CD4-positive, alpha-beta memory T cell (primary cell): ENCODE results near the gene ZBTB7A. TPM values are rescaled to one million over a fixed set of nuclear protein-coding genes. Genes with fewer than 3 reads are reported as not detected.

Experiments
- CTCF ChIA-PET: fragments of 350-600 bp; sonication (Branson Sonifier 250); formaldehyde crosslinking; loops from one replicate; lab custom pipeline; 2021; ENCODE audit warnings: inconsistent platforms; ENCODE audit not compliant: partially characterized antibody; lab: Charles Lee
- POLR2A ChIA-PET: fragments of 350-600 bp; sonication (Branson Sonifier 250); formaldehyde crosslinking; loops from one replicate; lab custom pipeline; 2021; ENCODE audit not compliant: partially characterized antibody; lab: Charles Lee
- DNase-seq, 5 donors: peaks; one replicate each; pipeline versions ENCODE4 v3.0.0 to v3.0.0-alpha.2; 2020 to 2022; ENCODE audit warnings: mixed read lengths in 1 of 5
- H3K27ac ChIP-seq: one replicate; pipeline ENCODE4 v1.7.0; 2013; ENCODE audit warnings: low read depth, low read length
- H3K27me3 ChIP-seq: 2 replicates; pipeline ENCODE4 v1.7.0; 2013; ENCODE audit warnings: mild to moderate bottlenecking, low read length, moderate library complexity; ENCODE audit not compliant: insufficient read depth
- H3K36me3 ChIP-seq: 2 replicates; pipeline ENCODE4 v1.7.0; 2013; ENCODE audit warnings: mild to moderate bottlenecking, low read length, moderate library complexity; ENCODE audit not compliant: insufficient read depth
- H3K4me1 ChIP-seq: 2 replicates; pipeline ENCODE4 v1.7.0; 2013; ENCODE audit warnings: mild to moderate bottlenecking, low read length, moderate library complexity; ENCODE audit not compliant: insufficient read depth
- H3K4me3 ChIP-seq, 2 donors: one replicate each; pipeline ENCODE4 v1.7.0; 2013; ENCODE audit warnings: low read length in 2 of 2, mild to moderate bottlenecking in 1 of 2
- H3K9me3 ChIP-seq, 2 donors: one replicate each; pipeline ENCODE4 v1.7.0; 2013; ENCODE audit warnings: low read length in 2 of 2, control low read depth in 1 of 2; ENCODE audit not compliant: control insufficient read depth in 1 of 2
- H3K27ac Mint-ChIP-seq, 7 donors: one replicate each; pipeline ENCODE4 v1.8.0; 2020 to 2021; ENCODE audit warnings: mixed read lengths in 7 of 7, mild to moderate bottlenecking in 6 of 7, inconsistent platforms in 3 of 7, moderate library complexity in 3 of 7
- H3K27me3 Mint-ChIP-seq, 2 donors: one replicate each; pipeline ENCODE4 v1.8.0; 2020 to 2021; ENCODE audit warnings: mixed read lengths in 2 of 2
- H3K36me3 Mint-ChIP-seq, 2 donors: one replicate each; pipeline ENCODE4 v1.8.0; 2020 to 2021; ENCODE audit warnings: mixed read lengths in 2 of 2, inconsistent platforms in 1 of 2, mild to moderate bottlenecking in 1 of 2
- H3K4me1 Mint-ChIP-seq, 4 donors: one replicate each; pipeline ENCODE4 v1.8.0; 2020 to 2021; ENCODE audit warnings: mixed read lengths in 4 of 4, mild to moderate bottlenecking in 1 of 4
- H3K4me3 Mint-ChIP-seq, 8 donors: one replicate each; pipeline ENCODE4 v1.8.0; 2020 to 2021; ENCODE audit warnings: mixed read lengths in 8 of 8, mild to moderate bottlenecking in 7 of 8, moderate library complexity in 6 of 8, inconsistent platforms in 3 of 8
- H3K9me3 Mint-ChIP-seq, 8 donors: one replicate each; pipeline ENCODE4 v1.8.0; 2020 to 2021; ENCODE audit warnings: mixed read lengths in 8 of 8, mild to moderate bottlenecking in 5 of 8, inconsistent platforms in 3 of 8, moderate library complexity in 1 of 8
- intact Hi-C: fragments of 100-400 bp; cut with micrococcal nuclease; formaldehyde crosslinking; loops from one replicate; pipeline ENCODE4 v1.15.1; 2023
- polyA plus RNA-seq, 2 donors: library from polyadenylated mRNA; unstranded; fragments of 300-500 nt; fragmentation: Illumina TruSeq; gene quantifications; one replicate each; pipeline ENCODE4 v1.2.3, GENCODE V29; 2021
- total RNA-seq, 2 experiments: library from RNA; stranded (reverse); gene quantifications; one replicate each; pipeline ENCODE4 v1.2.3, GENCODE V29; 2021

ZBTB7A gene
- total and polyA plus RNA-seq, 4 experiments from 2014 or later: 9.6 to 57.7 (median 52.6) TPM

DNA sequence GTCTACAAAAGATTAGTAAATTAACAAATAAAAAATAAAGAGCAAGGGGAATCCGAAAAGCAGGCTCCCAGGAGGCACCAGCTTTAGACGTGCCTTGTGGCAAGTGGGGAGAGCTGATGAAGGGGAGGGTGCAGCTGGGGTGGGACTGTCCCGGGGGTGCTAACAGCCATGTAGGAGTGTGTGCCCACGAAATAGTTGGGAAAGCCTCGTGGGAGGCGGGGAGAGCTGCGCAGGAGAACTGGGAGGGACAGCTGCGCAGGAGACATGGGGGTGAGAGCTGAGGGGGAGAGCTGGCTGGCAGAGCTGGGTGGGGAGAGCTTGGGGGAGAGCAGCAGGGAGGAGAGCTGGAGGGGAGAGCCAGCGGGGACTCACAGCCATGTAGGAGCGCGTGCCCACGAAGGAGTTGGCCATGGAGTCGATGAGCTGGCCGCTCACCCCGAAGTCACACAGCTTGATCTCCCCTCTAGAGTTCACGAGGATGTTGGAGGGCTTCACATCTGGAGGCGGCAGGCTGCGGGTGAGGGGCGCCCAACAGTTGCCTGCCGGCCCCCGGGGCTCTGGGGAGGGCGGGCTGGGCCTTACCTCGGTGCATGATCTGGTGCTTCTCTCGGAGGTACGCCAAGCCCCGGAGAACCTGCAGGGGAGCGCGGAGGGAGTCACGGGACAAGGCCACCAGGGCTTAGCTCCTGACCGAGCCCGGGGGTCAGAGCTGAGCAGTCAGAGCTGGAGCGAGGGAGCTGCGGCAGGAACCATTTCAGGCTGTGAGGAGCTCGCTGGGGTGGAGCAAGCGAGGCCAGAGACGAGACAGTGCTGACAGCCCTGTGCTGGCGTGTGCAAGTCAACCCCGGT, 34.2 kb upstream of the ZBTB7A start:
- H3K9me3 Mint-ChIP-seq: peaks cover 0 to 5% (median 0%) of the 10 kb centered on the region in 8 donors
- H3K4me1 ChIP-seq: peaks cover 31% of the 10 kb centered on the region
- no peak overlapping the region for H3K4me3 Mint-ChIP-seq
- no peak overlapping the region for H3K27ac ChIP-seq
- H3K27me3 Mint-ChIP-seq: no peaks in the 10 kb centered on the region
- peaks cover 7 to 25% (median 17%) of the 10 kb centered on the region in 4 donors for H3K4me1 Mint-ChIP-seq
- H3K27ac Mint-ChIP-seq: no peak overlapping the region
- H3K27me3 ChIP-seq: no peaks in the 10 kb centered on the region
- intact Hi-C loops: loop anchor here (10.0 kb wide), 1 partner anchor 84 kb away; the partner anchor contains the start of genes ANKRD24 and SIRT6
- H3K9me3 ChIP-seq: no peaks in the 10 kb centered on the region
- DNase-seq: no peak
- ChIA-PET CTCF (interaction anchor here (0.7 to 0.8 kb wide), 3 partner anchors 20 to 39 kb away, joined by 3 to 4 read pairs (median 4); no protein-coding TSS in a partner anchor), POLR2A (interaction anchor here (1.0 to 2.6 kb wide), 2 partner anchors 12 to 117 kb away, joined by 3 to 10 read pairs; no protein-coding TSS in a partner anchor)
- no peak overlapping the region for H3K4me3 ChIP-seq
- H3K36me3 ChIP-seq: peaks cover 28% of the 10 kb centered on the region
- peaks cover 7 to 30% of the 10 kb centered on the region in 2 donors for H3K36me3 Mint-ChIP-seq

DNA sequence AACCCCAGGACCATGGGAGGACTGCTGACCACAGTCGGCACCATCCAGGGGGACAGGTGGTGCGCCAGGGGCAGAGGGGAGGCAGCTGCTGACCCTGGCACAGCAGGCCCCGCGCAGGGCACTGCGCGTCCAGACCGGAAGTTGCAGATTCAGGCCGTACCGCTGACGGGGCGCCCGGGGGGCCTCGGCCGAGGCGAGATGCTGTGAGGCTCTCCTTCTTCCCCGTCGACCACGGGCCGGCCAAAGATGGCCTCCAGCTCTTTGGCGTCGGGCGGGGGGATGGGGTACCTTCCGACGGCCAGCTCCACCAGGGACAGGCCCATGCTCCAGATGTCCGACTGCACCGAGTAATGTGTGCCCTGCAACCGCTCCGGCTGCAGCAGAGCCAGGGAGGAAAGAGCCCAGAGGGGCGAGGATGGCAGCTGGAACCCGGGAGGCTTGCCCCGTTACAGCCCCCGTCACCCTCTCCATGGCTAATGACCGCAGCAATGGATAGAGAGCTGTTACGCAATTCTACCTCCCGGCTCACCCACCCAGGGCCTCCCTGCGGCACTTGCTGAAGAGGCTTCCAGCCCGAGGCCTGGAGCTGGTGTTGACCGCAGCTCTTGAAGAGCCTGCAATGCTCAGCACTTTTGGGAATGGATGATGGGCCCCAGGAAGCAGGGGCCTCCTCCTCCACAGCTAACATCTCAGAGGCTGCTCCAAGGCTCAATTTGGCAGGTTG, 32.5 kb upstream of the ZBTB7A start:
- Mint-ChIP-seq H3K27ac (no peak overlapping the region), H3K9me3 (no peaks in the 10 kb centered on the region)
- CTCF ChIA-PET: no interaction called here

DNA sequence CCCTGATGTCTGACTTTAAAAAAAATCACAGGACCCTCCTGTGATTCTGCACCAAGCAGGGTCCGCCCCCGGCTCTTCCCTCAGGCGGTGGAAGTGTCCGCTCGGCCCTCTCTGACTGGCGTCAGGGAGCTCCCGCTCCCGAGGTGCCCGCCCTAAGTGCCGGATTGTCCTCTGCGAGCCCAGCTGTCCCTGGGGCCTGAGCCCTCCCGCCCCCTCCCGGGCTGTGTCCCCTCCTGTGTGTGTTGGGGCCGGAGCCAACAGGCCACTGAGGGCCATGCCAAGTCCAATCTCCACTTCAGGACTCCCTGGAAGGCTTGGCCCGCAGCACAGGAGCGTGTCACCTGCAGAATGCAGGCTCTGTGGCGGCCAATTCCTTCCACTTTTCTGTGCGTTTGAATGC, 31.8 kb upstream of the ZBTB7A start:
- Mint-ChIP-seq H3K36me3 (peaks cover 7 to 26% of the 10 kb centered on the region in 2 donors), H3K4me1 (peaks cover 0 to 1% (median under 1%) of the 10 kb centered on the region in 4 donors), H3K4me3 (no peak overlapping the region), H3K9me3 (no peaks in the 10 kb centered on the region), H3K27me3 (no peaks in the 10 kb centered on the region), H3K27ac (no peak overlapping the region)
- no peak overlapping the region for H3K4me3 ChIP-seq
- intact Hi-C loops: no loop called here
- H3K36me3 ChIP-seq: peaks cover 28% of the 10 kb centered on the region
- H3K27ac ChIP-seq: no peak overlapping the region
- H3K4me1 ChIP-seq: peaks cover 7% of the 10 kb centered on the region
- no peaks in the 10 kb centered on the region for H3K27me3 ChIP-seq
- ChIA-PET POLR2A (interaction anchor here (1.8 to 2.6 kb wide), 2 partner anchors 9 to 11 kb away, joined by 5 to 10 read pairs; no protein-coding TSS in a partner anchor), CTCF (no interaction called here)
- no peak for DNase-seq
- no peaks in the 10 kb centered on the region for H3K9me3 ChIP-seq

More for the DNA sequence above, 32.5 kb upstream of the ZBTB7A start:
- Mint-ChIP-seq H3K36me3 (peaks cover 7 to 23% of the 10 kb centered on the region in 2 donors), H3K27me3 (no peaks in the 10 kb centered on the region), H3K4me3 (no peak overlapping the region), H3K4me1 (peaks cover 0 to 8% (median 5%) of the 10 kb centered on the region in 4 donors)
- intact Hi-C loops: no loop called here
- no peaks in the 10 kb centered on the region for H3K27me3 ChIP-seq
- H3K4me1 ChIP-seq: peaks cover 14% of the 10 kb centered on the region
- no peak overlapping the region for H3K4me3 ChIP-seq
- DNase-seq: no peak
- peaks cover 28% of the 10 kb centered on the region for H3K36me3 ChIP-seq
- no peaks in the 10 kb centered on the region for H3K9me3 ChIP-seq
- POLR2A ChIA-PET: interaction anchor here (1.8 to 2.6 kb wide), 2 partner anchors 10 kb away, joined by 5 to 10 read pairs; no protein-coding TSS in a partner anchor
- H3K27ac ChIP-seq: no peak overlapping the region

DNA sequence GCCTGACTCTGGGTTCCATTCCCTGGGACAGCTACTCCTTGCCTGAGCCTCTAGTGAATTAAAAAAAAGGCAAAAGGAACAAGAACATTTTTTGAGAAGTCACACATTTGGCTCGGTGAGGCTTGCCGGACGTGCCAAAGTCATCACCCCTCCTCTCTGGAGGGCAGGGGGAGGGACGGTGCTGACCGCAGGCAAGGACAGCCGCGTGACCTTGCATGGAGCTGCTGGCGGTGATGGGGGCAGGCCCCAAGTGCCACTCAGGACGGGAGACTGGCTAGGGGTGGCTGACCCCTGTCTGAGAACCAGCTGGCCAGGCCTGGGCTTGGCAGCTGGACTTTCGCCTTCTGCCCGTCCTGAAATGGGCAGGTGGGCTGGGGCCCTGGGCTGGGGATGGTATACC, 30.8 kb upstream of the ZBTB7A start:
- no peak overlapping the region for H3K4me3 ChIP-seq
- H3K4me1 ChIP-seq: no peaks in the 10 kb centered on the region
- no peaks in the 10 kb centered on the region for H3K27me3 ChIP-seq
- intact Hi-C loops: no loop called here
- H3K4me3 Mint-ChIP-seq: no peak overlapping the region
- no peaks in the 10 kb centered on the region for H3K9me3 ChIP-seq
- CTCF ChIA-PET: interaction anchor here (0.6 to 1.4 kb wide), 2 partner anchors 42 to 152 kb away, joined by 3 read pairs; no protein-coding TSS in a partner anchor
- H3K27me3 Mint-ChIP-seq: no peaks in the 10 kb centered on the region
- peaks cover 7 to 28% of the 10 kb centered on the region in 2 donors for H3K36me3 Mint-ChIP-seq
- POLR2A ChIA-PET: interaction anchor here (0.9 to 1.8 kb wide), 3 partner anchors 8 to 12 kb away, joined by 3 to 5 read pairs (median 3); no protein-coding TSS in a partner anchor
- no peak overlapping the region for H3K27ac ChIP-seq
- peak overlapping the region in 1 of 7 donors; percentile 32 for H3K27ac Mint-ChIP-seq
- DNase-seq: no peak
- H3K9me3 Mint-ChIP-seq: no peaks in the 10 kb centered on the region
- H3K36me3 ChIP-seq: peaks cover 27% of the 10 kb centered on the region
- H3K4me1 Mint-ChIP-seq: peaks cover 0 to 1% (median 0%) of the 10 kb centered on the region in 4 donors

DNA sequence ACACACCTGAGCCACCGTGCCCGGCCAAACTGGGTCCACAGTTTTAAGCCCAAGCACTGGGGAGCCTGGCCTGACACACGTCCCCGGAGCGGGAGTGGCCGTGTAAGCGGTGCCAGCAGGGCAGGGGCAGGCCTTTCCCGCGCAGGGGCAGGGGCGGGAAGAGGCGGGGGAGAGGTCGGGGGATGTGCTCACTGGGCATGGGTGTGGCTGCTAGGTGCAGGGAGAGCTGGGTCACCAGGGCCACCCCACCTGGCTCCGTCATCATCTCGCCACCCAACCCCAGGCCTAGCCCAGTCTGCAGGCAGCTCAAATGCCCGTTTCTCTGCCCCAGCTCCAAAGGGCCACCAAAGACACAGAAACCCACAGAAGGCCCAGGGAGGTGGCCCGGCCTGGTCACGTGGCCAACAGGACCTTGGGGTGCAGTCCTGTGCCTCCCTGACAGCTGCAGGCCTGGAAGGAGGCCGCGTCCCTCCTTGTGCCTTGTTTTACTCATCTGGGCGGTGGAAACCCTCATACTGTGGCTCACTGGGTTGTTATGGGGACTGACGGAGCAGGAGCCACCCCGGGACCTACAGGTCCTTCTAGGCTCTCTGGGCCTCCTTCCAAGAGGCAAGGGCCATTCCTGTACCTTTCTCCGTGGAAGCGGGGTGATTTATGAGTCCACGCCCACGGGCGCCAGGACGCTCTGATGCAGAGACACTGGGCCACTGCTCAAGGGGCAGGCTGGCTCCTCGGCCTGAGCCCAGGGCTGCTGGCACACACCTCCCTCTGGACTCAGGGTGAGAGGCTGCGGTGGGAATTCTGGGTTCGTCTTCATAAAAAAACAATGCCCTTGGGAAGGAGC, 29.6 kb upstream of the ZBTB7A start:
- H3K4me3 ChIP-seq: no peak overlapping the region
- H3K9me3 Mint-ChIP-seq: no peaks in the 10 kb centered on the region
- CTCF ChIA-PET: interaction anchor here (0.6 to 1.4 kb wide), 2 partner anchors 43 to 171 kb away, joined by 3 read pairs; no protein-coding TSS in a partner anchor
- DNase-seq: no peak
- H3K27me3 ChIP-seq: no peaks in the 10 kb centered on the region
- H3K27ac ChIP-seq: no peak overlapping the region
- peak overlapping the region in 1 of 7 donors; percentile 65 for H3K27ac Mint-ChIP-seq
- no peaks in the 10 kb centered on the region for H3K9me3 ChIP-seq
- H3K36me3 Mint-ChIP-seq: peaks cover 7 to 24% of the 10 kb centered on the region in 2 donors
- H3K4me1 Mint-ChIP-seq: peaks cover 0 to 1% (median 0%) of the 10 kb centered on the region in 4 donors
- no peaks in the 10 kb centered on the region for H3K4me1 ChIP-seq
- POLR2A ChIA-PET: interaction anchor here (1.2 to 2.9 kb wide), 2 partner anchors 8 to 29 kb away, joined by 3 to 12 read pairs; no protein-coding TSS in a partner anchor
- intact Hi-C loops: no loop called here
- H3K27me3 Mint-ChIP-seq: no peaks in the 10 kb centered on the region
- peaks cover 16% of the 10 kb centered on the region for H3K36me3 ChIP-seq
- H3K4me3 Mint-ChIP-seq: no peak overlapping the region

DNA sequence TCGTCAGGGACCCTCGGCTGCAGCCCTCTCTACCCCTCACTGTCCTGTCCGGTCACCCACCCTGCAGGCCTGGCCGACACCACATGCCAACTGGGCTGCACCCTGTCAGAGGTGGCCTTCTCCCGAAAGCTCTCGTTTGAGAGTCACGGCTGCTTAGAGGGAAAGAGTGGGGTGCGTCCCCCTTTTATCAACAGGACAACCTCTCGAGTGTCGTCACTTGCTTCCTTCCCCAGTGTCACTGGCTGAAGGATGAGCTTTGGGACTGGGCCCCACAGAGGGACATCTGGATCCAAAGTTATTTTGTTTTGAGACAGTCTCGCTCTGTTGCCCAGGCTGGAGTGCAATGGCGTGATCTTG, 28.8 kb upstream of the ZBTB7A start:
- Histone ChIP-seq H3K36me3 (peaks cover 11% of the 10 kb centered on the region), H3K27ac (no peak overlapping the region), H3K4me1 (no peaks in the 10 kb centered on the region), H3K9me3 (no peaks in the 10 kb centered on the region), H3K4me3 (no peak overlapping the region), H3K27me3 (no peaks in the 10 kb centered on the region)
- intact Hi-C loops: no loop called here
- no peak overlapping the region for H3K4me3 Mint-ChIP-seq
- peaks cover 6 to 21% of the 10 kb centered on the region in 2 donors for H3K36me3 Mint-ChIP-seq
- H3K27ac Mint-ChIP-seq: no peak overlapping the region
- no peaks in the 10 kb centered on the region for H3K27me3 Mint-ChIP-seq
- no peaks in the 10 kb centered on the region for H3K9me3 Mint-ChIP-seq
- no peak for DNase-seq
- peaks cover 0 to 1% (median 0%) of the 10 kb centered on the region in 4 donors for H3K4me1 Mint-ChIP-seq
- CTCF ChIA-PET: no interaction called here
- POLR2A ChIA-PET: interaction anchor here (1.2 to 2.9 kb wide), 2 partner anchors 9 to 28 kb away, joined by 3 to 12 read pairs; no protein-coding TSS in a partner anchor
